HG03139 (cell line): ENCODE data around the gene MNDA.
A peak's percentile ranks its signal among the peaks of the same experiment; 100 is the strongest.

Experiments
- ATAC-seq: cut with Tn5 transposase; IDR thresholded peaks from one replicate; pipeline ENCODE4 v1.9.1; 2021; ENCODE audit not compliant: unreplicated experiment

The MNDA gene

GRCh38 chr1:158830904-158831507 lies at the start of gene MNDA:
TSS of gene MNDA (plus strand) at chr1:158831351. CDS start at chr1:158842154, 10,803 bp downstream.
- ATAC-seq: peak; percentile 94

GRCh38 chr1:158793604-158794003 lies 37.5 kb upstream of the MNDA start:
- ATAC-seq: peak; percentile 68

- ATAC-seq: no peak
These were observed 36.9 kb upstream of the MNDA start for GRCh38 chr1:158794247-158794646.

- ATAC-seq: no peak
These were observed 32.6 kb upstream of the MNDA start for GRCh38 chr1:158798531-158798930.

GRCh38 chr1:158799689-158800088 lies 31.5 kb upstream of the MNDA start:
- ATAC-seq: no peak

- ATAC-seq: no peak
These were observed 30.6 kb upstream of the MNDA start for GRCh38 chr1:158800526-158800925.

GRCh38 chr1:158801396-158801795 lies 29.8 kb upstream of the MNDA start:
- ATAC-seq: no peak

- ATAC-seq: no peak
These were observed 27.5 kb upstream of the MNDA start for GRCh38 chr1:158803678-158804077.

GRCh38 chr1:158806916-158807536 lies 24.1 kb upstream of the MNDA start:
- no peak for ATAC-seq

- ATAC-seq: no peak
These were observed 21.9 kb upstream of the MNDA start for GRCh38 chr1:158809256-158809655.

- ATAC-seq: no peak
These were observed 21.3 kb upstream of the MNDA start for GRCh38 chr1:158809862-158810261.

- no peak for ATAC-seq
These were observed 20.8 kb upstream of the MNDA start for GRCh38 chr1:158810311-158810710.

GRCh38 chr1:158812336-158812735 lies 18.8 kb upstream of the MNDA start:
- no peak for ATAC-seq

GRCh38 chr1:158813164-158813563 lies 18.0 kb upstream of the MNDA start:
- ATAC-seq: no peak

- ATAC-seq: no peak
These were observed 16.2 kb upstream of the MNDA start for GRCh38 chr1:158814970-158815369.

- no peak for ATAC-seq
These were observed 12.6 kb upstream of the MNDA start for GRCh38 chr1:158818560-158818959.

- no peak for ATAC-seq
These were observed 12.1 kb upstream of the MNDA start for GRCh38 chr1:158818975-158819431.

GRCh38 chr1:158819461-158820443 lies 11.4 kb upstream of the MNDA start:
- ATAC-seq: no peak

GRCh38 chr1:158821723-158822122 lies 9.4 kb upstream of the MNDA start:
- ATAC-seq: no peak

- no peak for ATAC-seq
These were observed 975 bp upstream of the MNDA start for GRCh38 chr1:158830074-158830677.

- no peak for ATAC-seq
These were observed 2.1 kb downstream of the MNDA start for GRCh38 chr1:158833264-158833663.
